MCF 10A (cell line): ENCODE measurements around the gene IL31RA. TPM values are rescaled to one million over a fixed set of nuclear protein-coding genes. Genes with fewer than 3 reads are reported as not detected.
A peak's percentile ranks its signal among the peaks of the same experiment; 100 is the strongest.

Experiments used
- BruUV-seq: library from RNA; stranded (reverse); fragments of 400-500 nt; replicated peaks from 2 replicates; lab custom pipeline; 2021; lab: Mats Ljungman, UMichigan
- CTCF ChIA-PET: fragments of 300-600 bp; sonication (Branson Sonifier 250); formaldehyde crosslinking; extraction: SDS; loops from one replicate; lab custom pipeline; 2021; ENCODE audit warnings: antibody characterized with exemption, inconsistent platforms; lab: Yijun Ruan, JAX
- POLR2A ChIA-PET: fragments of 300-600, 350-650 bp; sonication (Branson Sonifier 250); formaldehyde crosslinking; extraction: SDS; loops from one replicate; lab custom pipeline; 2020; ENCODE audit warnings: antibody characterized with exemption, inconsistent platforms; lab: Yijun Ruan, JAX
- DNase-seq: peaks from one replicate; pipeline ENCODE4 v3.0.0-alpha.2; 2018; ENCODE audit not compliant: unreplicated experiment
- H3K27ac Mint-ChIP-seq: one replicate; pipeline ENCODE4 v1.8.0; 2022; ENCODE audit warnings: mild to moderate bottlenecking, low read depth, mixed read lengths; ENCODE audit not compliant: unreplicated experiment
- H3K27me3 Mint-ChIP-seq: one replicate; pipeline ENCODE4 v1.8.0; 2022; ENCODE audit warnings: mixed read lengths; ENCODE audit not compliant: insufficient read depth, unreplicated experiment
- H3K36me3 Mint-ChIP-seq: one replicate; pipeline ENCODE4 v1.8.0; 2022; ENCODE audit warnings: mild to moderate bottlenecking, moderate library complexity, mixed read lengths; ENCODE audit not compliant: insufficient read depth, unreplicated experiment
- H3K4me1 Mint-ChIP-seq: one replicate; pipeline ENCODE4 v1.8.0; 2022; ENCODE audit warnings: mixed read lengths; ENCODE audit not compliant: insufficient read depth, unreplicated experiment
- H3K4me3 Mint-ChIP-seq: one replicate; pipeline ENCODE4 v1.8.0; 2022; ENCODE audit warnings: mild to moderate bottlenecking, moderate library complexity, mixed read lengths; ENCODE audit not compliant: unreplicated experiment
- H3K9me3 Mint-ChIP-seq: one replicate; pipeline ENCODE4 v1.8.0; 2022; ENCODE audit warnings: mixed read lengths; ENCODE audit not compliant: unreplicated experiment
- CTCF ChIP-seq: fragments of 200-600 bp; IDR thresholded peaks from one replicate; pipeline ENCODE4 v1.8.0; 2022; ENCODE audit warnings: antibody characterized with exemption, mild to moderate bottlenecking; ENCODE audit not compliant: unreplicated experiment
- intact Hi-C: fragments of 100-400 bp; cut with micrococcal nuclease; formaldehyde crosslinking; loops from 2 replicates; pipeline ENCODE4 v1.14.1; 2022
- total RNA-seq: library from RNA; stranded (reverse); gene quantifications from 2 replicates; pipeline ENCODE4 v1.2.3, GENCODE V29; 2022

The IL31RA gene
- total RNA-seq, 1 experiment from 2014 or later = 6.4 TPM

- CTCF ChIA-PET = interaction anchor here (0.6 to 1.8 kb wide), 3 partner anchors 83 to 262 kb away, joined by 3 to 5 read pairs (median 4); no protein-coding TSS in a partner anchor
- no peaks in the 10 kb centered on the region for H3K9me3 Mint-ChIP-seq
- DNase-seq = no peak
- POLR2A ChIA-PET = interaction anchor here (0.8 to 4.0 kb wide), 8 partner anchors 11 to 620 kb away, joined by 4 to 26 read pairs (median 6); partner anchors contain the start of gene SLC38A9
- BruUV-seq = no TSS peak
- H3K36me3 Mint-ChIP-seq = no peaks in the 10 kb centered on the region
- intact Hi-C loops = no loop called here
- peaks cover 37% of the 10 kb centered on the region for H3K4me1 Mint-ChIP-seq
- TF ChIP-seq CTCF = no peak
- H3K4me3 Mint-ChIP-seq = peak overlapping the region; percentile 59
- no peaks in the 10 kb centered on the region for H3K27me3 Mint-ChIP-seq
- peak overlapping the region; percentile 83 for H3K27ac Mint-ChIP-seq
Measured at GRCh38 chr5:55852503-55852902, 1.3 kb downstream of the IL31RA start.

GRCh38 chr5:55853041-55853670 lies 2.0 kb downstream of the IL31RA start:
- no peaks in the 10 kb centered on the region for H3K27me3 Mint-ChIP-seq
- ChIA-PET POLR2A (interaction anchor here (0.5 to 4.0 kb wide), 7 partner anchors 10 to 141 kb away, joined by 3 to 26 read pairs (median 6); partner anchors contain the start of gene SLC38A9), CTCF (interaction anchor here (1.6 to 1.8 kb wide), 2 partner anchors 82 to 162 kb away, joined by 4 to 5 read pairs; no protein-coding TSS in a partner anchor)
- peak; percentile 49 for DNase-seq
- H3K4me3 Mint-ChIP-seq = peak overlapping the region; percentile 59
- H3K9me3 Mint-ChIP-seq = no peaks in the 10 kb centered on the region
- H3K4me1 Mint-ChIP-seq = peaks cover 32% of the 10 kb centered on the region
- H3K27ac Mint-ChIP-seq = peak overlapping the region; percentile 83
- no peak for TF ChIP-seq CTCF
- BruUV-seq = no TSS peak
- H3K36me3 Mint-ChIP-seq = no peaks in the 10 kb centered on the region
- intact Hi-C loops = no loop called here

- Mint-ChIP-seq H3K36me3 (no peaks in the 10 kb centered on the region), H3K4me3 (peak overlapping the region; percentile 59), H3K27me3 (no peaks in the 10 kb centered on the region), H3K4me1 (peaks cover 28% of the 10 kb centered on the region), H3K9me3 (no peaks in the 10 kb centered on the region), H3K27ac (peak overlapping the region; percentile 83)
- peak; percentile 21 for DNase-seq
- intact Hi-C loops = no loop called here
- ChIA-PET CTCF (no interaction called here), POLR2A (interaction anchor here (0.5 to 4.0 kb wide), 4 partner anchors 15 to 142 kb away, joined by 3 to 26 read pairs (median 6); partner anchors contain the start of gene SLC38A9)
- BruUV-seq = no TSS peak
- TF ChIP-seq CTCF = no peak
Measured at GRCh38 chr5:55853818-55854217, 2.7 kb downstream of the IL31RA start.

- Mint-ChIP-seq H3K27ac (no peak overlapping the region), H3K9me3 (no peaks in the 10 kb centered on the region), H3K36me3 (no peaks in the 10 kb centered on the region), H3K4me3 (no peak overlapping the region), H3K4me1 (peaks cover 28% of the 10 kb centered on the region), H3K27me3 (no peaks in the 10 kb centered on the region)
- intact Hi-C loops = no loop called here
- POLR2A ChIA-PET = interaction anchor here (1.7 kb wide), 1 partner anchor 13 kb away, joined by 6 read pairs; no protein-coding TSS in a partner anchor
- DNase-seq = no peak
- CTCF ChIA-PET = interaction anchor here (1.0 kb wide), 2 partner anchors 10 to 17 kb away, joined by 4 read pairs; no protein-coding TSS in a partner anchor
- BruUV-seq = no TSS peak
- no peak for TF ChIP-seq CTCF
Measured at GRCh38 chr5:55855509-55855908, 4.4 kb downstream of the IL31RA start.
